D721Med (cell line): ENCODE measurements around the gene EIF2B1.

Experiments used
- DNase-seq: peaks from one replicate; pipeline ENCODE4 v3.0.0; 2011; ENCODE audit warnings: low spot score; ENCODE audit not compliant: insufficient read length
- FAIRE-seq: peaks from 2 replicates; lab custom pipeline; 2011; peaks lifted over from hg19 to GRCh38; lab: Jason Lieb, UNC
- CTCF ChIP-seq: IDR thresholded peaks from 2 replicates; pipeline ENCODE4 v1.5.1; 2012; ENCODE audit warnings: mild to moderate bottlenecking, control low read depth; ENCODE audit not compliant: insufficient read depth; ENCODE audit errors: missing control alignments

EIF2B1 gene

GRCh38 chr12:123670882-123671728 is 37.6 kb upstream of the EIF2B1 start, which contains the start of gene TCTN2:
TSS of gene TCTN2 (plus strand) at chr12:123671113. CDS start at chr12:123671241, 128 bp downstream.
- peak; percentile 99 for DNase-seq
- no peak for TF ChIP-seq CTCF
- no peak for FAIRE-seq

- TF ChIP-seq CTCF: no peak
- DNase-seq (no peak), FAIRE-seq (no peak)
These were observed 34.3 kb upstream of the EIF2B1 start for GRCh38 chr12:123667771-123668170.

GRCh38 chr12:123659996-123660727 is 26.7 kb upstream of the EIF2B1 start:
- TF ChIP-seq CTCF: no peak
- no peak for DNase-seq
- no peak for FAIRE-seq

- FAIRE-seq (no peak), DNase-seq (no peak)
- TF ChIP-seq CTCF: no peak
These were observed 23.7 kb upstream of the EIF2B1 start for GRCh38 chr12:123657211-123657610.

- FAIRE-seq: no peak
These were observed 22.9 kb upstream of the EIF2B1 start for GRCh38 chr12:123656392-123656791.

GRCh38 chr12:123655420-123655819 is 21.9 kb upstream of the EIF2B1 start:
- FAIRE-seq: no peak
- DNase-seq: no peak
- TF ChIP-seq CTCF: no peak

More at GRCh38 chr12:123656392-123656791, 22.9 kb upstream of the EIF2B1 start:
- no peak for TF ChIP-seq CTCF
- DNase-seq: no peak

GRCh38 chr12:123654129-123654701 is 20.7 kb upstream of the EIF2B1 start:
- DNase-seq: no peak
- no peak for FAIRE-seq
- no peak for TF ChIP-seq CTCF
